Stimulated activated CD4-positive, alpha-beta T cell treated with anti-CD3 and anti-CD28 coated beads, Interleukin-1b, Interleukin-23, amount 100 ng/mL, for 1 hour (primary cell): Measurements from ENCODE around the gene FANCF.
"Not testable (repeated sequence)": the region's sequence is repeated elsewhere in the genome, so short reads cannot be mapped to it uniquely, and the experiment has no call there.

Experiments
- DNase-seq, 2 donors: peaks; one replicate each; pipeline ENCODE4 v3.0.0-alpha.2; 2020; ENCODE audit warnings: low read depth in 2 of 2

FANCF gene, protein sequence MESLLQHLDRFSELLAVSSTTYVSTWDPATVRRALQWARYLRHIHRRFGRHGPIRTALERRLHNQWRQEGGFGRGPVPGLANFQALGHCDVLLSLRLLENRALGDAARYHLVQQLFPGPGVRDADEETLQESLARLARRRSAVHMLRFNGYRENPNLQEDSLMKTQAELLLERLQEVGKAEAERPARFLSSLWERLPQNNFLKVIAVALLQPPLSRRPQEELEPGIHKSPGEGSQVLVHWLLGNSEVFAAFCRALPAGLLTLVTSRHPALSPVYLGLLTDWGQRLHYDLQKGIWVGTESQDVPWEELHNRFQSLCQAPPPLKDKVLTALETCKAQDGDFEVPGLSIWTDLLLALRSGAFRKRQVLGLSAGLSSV

DNA sequence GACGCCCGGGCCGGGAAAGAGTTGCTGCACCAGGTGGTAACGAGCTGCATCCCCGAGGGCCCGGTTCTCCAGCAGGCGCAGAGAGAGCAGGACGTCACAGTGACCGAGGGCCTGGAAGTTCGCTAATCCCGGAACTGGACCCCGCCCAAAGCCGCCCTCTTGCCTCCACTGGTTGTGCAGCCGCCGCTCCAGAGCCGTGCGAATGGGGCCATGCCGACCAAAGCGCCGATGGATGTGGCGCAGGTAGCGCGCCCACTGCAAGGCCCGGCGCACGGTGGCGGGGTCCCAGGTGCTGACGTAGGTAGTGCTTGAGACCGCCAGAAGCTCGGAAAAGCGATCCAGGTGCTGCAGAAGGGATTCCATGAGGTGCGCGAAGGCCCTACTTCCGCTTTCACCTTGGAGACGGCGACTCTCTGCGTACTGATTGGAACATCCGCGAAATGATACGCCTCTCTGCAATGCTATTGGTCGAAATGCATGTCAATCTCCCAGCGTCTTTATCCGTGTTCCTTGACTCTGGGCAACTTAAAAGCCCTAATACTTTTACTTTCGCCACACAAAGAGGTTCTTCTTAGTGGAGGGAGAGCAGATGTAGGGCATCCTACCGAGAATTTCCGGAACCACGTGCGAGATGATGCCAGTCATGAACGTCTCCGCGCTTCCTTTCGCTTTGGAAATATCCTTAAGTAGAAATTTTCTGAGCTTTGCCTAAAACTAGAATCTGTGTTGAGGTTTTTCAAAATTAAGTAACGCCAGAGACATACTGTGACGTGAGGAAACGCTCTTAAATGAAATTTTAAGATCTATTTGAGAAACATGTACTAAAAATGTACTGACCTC lies at the start of gene FANCF:
Gene FANCF, minus strand, starts transcription at position 376 of the 840 bp plus-strand sequence. Its CDS starts 13 bp downstream, at position 363.
- DNase-seq, result peak; percentile 85 to 88

DNA sequence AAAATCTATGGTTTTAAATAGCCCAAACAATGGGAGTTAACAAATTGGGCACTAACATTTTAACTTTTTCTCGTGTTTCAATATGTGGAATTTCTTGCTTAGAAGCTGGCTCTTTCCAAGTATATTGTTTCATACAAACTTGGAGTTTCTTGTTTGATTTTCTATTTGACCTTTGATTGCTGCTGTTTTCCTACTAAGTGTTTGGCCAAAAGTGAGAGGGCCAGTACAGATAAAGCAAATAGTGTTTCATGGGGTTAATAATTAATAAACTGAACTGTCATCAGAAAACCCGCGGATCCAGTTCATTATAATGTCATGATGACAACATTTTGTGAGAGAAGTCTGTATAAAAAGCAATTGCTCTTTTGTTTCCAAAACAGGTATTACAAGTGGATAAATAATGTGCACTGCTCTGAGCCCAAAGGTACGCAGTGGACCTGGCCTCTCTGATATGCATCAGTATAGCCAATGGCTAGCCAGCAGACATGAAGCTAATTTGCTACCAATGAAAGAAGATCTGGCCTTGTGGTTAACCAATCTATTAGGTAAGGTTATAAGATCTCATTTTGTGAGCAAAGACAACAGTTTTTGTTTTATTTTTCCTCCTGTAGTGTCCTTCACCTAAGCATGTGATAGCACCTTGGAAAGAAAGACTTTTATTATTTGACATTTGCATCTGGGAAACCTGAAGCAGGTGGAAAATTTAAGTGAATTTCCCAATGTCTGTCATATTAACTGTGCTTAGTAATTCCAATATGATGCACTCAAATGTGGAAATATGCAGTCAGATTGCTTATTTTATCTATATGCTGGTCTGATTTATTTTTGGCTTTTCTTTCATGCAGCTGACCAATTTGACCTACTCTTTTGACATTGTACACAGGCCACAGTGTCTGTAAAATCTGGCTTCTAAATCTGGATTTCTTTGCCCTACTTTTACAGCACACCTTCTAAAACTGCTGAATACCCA lies 49.1 kb upstream of the FANCF start:
- DNase-seq, result no peak

DNA sequence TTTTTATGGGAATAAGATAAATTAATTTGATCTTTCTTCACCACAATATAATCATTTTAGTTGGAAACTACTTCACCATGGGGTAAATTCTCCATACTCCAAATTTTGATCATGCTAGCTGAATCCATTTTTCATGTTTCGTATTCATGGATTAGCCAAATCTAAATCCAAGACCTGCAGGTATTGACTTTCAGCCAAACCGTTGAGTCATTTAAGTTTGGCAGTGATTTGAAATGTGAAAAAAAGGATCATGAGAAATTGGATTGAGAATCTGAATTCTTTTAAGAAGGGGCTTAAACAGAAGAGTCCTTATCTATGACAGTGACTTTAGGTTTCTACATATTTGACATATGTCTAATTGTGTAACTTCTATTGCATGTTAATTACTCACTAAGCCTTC lies 46.1 kb upstream of the FANCF start:
- no peak for DNase-seq

DNA sequence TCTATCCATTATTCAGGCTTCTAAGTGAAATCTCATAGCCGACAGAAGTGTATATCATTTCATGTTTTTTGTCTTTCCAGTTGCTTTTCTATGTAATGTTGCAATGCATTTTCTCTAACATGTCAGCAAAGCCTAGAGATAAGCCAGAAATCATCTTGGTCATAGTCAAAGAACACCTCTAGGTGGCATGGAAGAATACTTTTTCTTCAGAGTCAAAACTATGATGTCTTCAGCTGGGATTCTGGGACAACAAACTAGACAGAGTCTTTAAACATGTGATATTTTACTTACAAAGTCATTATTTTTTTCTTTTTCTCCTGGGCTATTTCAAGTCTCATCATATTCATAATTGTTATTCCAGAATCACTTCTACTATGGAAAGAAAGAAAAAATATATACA lies 45.2 kb upstream of the FANCF start:
- DNase-seq, result no peak

DNA sequence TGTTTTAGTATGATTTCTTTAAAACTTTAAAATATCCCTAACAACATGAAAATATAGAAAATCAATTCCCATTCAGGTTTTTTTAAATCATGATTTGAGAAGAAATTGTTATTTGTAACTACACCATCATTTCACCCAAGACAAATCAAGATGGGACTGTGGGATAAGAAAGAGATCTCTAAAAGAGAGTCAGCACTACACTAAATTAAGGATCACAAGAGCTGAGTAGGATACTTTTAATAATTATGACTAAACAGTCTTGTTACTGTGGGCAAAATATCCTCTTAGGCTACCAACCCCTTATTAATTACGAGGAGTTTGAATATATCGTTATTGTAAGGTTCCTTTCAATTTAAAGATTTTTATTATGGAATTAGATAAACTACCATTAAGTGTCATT lies 43.7 kb upstream of the FANCF start:
- no peak for DNase-seq

DNA sequence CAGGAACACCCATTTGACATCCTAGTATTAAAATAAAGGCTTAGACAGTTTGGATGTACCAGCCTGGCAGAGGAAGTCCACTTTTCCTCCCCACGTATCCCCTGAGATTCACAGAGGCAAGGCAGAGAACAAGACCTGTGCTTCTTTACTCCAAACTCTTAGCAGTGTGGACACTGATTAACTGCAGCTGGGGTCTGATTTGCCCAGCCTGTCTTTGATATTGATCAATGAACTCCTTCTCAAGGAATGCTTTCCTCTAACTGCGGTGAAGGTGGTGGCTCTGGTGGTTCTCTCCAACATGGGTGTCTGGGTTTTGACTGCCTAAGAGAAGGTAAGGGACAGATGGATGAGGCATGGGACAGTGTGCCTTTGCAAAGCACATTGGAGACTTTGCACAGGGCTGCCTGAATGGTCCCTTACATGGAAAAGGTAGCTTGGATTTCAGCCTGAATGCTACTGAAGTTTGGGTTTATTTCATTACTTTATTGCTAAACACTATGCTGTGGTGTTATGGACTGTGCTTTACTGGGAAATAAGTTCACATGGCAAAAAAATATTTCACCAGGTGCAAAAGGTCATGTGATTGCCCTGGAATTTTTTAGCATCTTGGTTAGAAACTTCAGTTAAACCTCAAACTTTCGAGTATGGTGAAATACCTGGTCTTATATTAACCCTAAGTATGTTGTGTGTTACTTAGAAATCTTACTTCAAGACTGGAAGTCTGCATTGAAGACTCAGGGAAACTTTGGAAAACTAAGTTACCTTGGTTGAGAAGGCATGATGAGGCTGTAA lies 42.6 kb upstream of the FANCF start:
- DNase-seq, result no peak

DNA sequence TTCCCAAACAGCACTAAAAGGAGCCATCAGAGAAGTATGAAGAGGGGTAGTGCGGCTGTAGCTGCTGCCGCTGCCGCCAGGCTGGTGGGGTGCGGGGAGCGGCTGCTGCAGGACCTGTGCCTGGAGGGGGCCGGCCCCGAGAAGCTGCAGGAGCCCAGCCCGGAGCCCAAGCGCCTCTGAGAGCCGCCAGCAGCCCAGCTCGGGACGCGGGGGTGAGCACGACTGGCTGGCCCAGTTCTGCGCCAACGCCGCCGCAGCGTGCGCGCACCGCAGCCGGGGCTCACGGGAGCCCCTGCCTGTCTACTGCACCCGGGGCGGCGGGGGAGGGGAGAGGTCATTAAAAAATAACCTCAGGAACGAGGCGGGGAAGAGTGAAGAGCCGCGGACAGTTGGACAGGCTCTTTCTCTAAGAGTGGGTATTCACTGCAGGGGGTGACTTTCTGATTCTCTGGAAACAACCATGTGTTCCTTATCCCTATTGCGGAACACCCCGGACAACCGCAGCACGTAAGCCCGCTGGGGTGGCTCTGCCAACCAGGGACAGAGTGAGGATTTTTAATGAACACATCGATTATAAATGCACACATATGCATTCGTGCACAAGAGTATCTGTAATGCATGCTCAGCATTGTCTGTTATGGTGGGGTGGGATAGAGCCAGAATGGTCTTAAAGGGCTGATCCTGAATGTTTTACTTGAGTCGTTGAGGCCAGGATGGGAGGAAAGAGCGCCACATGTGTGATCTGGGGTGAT lies 41.2 kb upstream of the FANCF start:
- DNase-seq, result no peak

DNA sequence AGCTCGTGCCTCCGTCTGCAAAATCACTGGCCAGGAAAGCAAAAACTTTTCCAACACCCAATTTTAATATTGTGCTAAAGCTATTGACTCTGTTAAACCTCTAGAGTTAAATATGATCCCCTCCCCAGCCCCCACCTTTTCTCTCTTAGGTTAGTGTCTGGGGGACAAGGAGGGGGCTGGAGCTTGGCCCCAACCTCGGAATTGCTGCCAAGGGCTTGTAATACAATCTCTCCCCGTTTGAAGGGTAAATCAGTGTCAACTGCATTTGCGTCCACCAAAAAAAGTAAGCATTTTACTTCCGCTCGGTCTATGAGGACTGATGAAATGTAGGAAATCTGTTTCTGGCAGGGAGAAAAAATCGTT lies 40.7 kb upstream of the FANCF start, which contains the start of gene GAS2:
Gene GAS2, plus strand, starts transcription at position 287 of the 363 bp plus-strand sequence. CDS start 8,259 bp downstream, outside the sequence.
- DNase-seq, result no peak

DNA sequence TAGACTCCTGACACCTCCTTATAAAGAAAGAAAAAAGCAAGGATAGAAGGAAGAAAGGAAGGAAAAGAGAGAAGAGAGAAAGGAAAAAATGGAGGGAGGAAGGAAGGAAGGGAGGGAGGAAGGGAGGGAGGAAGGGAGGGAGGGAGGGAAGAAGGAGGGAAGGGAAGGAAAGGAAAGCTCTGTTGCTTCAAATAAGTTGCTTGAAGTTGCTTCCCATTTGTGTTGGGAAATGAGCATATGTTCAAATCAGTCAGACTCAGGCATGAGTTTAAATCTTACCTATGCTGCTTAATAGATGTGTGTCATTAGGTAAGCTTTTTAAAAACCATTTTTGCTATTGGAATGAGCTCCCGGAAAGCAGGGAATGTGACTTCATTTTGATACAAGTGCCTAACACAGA lies 34.2 kb upstream of the FANCF start:
- no peak for DNase-seq

DNA sequence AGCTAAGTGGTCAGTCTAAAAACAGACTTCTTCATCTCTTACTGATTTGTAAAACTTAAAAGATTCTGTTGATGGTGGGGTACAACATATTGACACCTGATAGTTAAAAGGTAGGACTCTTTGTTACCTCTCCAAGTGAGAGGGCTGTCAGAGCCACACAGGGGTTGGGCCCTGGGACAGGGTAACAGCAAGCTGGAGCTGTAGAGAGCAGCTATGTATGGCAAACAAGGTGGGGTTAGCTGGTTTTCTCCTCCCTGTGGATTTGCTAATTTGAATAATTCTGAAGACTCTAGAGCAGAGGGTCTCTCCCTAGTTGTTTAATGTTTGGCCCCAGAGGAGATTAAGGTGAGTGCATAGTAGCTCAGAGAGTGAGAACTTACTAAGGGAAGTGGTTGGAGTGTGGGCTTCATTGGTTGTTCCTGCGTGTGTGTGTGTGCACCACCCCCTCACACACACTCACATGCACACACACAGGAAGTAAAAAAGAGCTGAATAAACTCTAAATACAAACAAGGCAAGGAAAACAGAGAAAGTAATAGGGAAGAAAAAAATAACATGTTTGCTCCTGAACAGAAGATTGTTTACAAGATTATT lies 31.6 kb upstream of the FANCF start:
- DNase-seq, result no peak

DNA sequence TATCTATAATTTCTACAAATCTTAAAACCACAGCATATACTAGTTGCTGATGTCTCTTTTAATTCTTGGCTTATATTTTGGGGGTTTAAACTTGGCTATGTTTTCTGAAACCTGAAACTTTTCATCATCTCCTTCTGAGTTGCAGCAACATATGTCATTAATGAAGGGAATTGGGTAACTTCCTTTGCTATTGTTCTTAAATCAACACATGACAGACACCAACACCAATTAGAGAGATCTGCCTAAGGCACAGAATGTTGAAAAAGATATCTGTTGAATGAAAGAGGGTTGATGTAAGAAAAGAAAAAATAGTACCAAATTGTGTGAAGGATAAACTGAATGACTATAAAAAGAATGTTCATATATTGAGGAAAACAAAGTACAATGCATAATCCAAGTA lies 30.5 kb upstream of the FANCF start:
- DNase-seq, result no peak

DNA sequence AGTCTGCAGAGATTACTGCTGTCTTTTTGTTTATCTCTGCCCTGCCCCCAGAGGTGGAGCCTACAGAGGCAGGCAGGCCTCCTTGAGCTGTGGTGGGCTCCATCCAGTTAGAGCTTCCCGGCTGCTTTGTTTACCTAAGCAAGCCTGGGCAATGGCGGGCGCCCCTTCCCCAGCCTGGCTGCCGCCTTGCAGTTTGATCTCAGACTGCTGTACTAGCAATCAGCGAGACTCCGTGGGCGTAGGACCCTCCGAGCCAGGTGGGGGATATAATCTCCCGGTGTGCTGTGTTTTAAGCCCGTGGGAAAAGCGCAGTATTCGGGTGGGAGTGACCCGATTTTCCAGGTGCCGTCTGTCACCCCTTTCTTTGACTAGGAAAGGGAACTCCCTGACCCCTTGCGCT lies 26.7 kb upstream of the FANCF start:
- DNase-seq, result not testable (repeated sequence)

DNA sequence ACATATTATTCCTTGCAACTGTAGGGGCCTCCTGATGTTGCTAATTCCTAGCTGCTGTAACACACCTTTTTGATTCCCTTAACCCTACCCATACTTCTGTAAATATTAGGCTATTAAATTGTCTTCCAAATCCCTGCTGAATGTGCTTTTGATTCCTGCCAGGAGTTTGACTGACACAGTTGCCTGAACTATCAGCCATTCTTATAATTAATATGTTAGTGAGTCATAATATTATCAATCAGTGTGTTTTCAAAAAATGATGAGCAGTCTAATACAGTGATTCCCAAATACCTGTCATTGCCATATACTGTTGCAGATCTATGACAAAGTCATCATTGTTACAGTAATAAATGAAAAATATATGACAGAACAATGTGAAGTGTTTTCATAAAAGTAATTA lies 15.9 kb upstream of the FANCF start:
- DNase-seq, result no peak

DNA sequence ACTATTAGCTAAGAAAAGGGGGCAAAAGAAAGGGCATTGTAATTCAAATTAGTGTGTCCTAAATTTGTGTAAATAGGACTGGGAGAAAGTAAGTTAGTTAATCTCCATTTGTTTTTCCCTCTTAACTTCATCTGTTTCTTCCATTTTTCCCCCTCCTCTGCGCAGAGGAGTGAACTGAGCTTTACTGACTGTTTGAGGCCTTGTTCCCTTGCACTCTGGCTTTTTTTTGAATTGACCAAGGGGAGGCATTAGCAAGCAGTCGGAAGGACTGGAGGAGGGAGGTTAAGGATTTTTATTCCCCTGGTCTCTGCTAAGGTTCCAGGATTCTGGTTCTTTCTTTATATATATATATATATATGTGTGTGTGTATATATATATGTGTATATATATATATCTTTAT lies 15.2 kb upstream of the FANCF start:
- DNase-seq, result no peak

DNA sequence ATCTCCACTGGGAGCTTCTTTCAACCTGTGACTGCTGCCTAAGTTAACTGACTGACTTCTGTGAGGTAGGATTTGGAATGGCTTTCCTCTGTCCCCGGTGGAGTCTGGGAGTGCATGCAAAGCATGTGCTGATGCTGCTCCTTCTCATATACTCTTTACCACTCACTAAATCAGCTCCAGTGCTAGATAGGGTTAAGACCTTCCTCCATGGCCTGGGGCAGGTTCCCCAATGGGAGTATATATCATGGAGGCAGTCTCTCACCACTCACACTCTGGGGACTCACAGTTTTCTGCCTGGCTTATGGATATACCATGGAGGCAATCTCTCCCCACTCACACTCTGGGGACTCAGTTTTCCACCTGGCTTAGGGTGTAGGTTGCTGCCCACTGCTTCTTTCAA lies 10.1 kb upstream of the FANCF start:
- no peak for DNase-seq

DNA sequence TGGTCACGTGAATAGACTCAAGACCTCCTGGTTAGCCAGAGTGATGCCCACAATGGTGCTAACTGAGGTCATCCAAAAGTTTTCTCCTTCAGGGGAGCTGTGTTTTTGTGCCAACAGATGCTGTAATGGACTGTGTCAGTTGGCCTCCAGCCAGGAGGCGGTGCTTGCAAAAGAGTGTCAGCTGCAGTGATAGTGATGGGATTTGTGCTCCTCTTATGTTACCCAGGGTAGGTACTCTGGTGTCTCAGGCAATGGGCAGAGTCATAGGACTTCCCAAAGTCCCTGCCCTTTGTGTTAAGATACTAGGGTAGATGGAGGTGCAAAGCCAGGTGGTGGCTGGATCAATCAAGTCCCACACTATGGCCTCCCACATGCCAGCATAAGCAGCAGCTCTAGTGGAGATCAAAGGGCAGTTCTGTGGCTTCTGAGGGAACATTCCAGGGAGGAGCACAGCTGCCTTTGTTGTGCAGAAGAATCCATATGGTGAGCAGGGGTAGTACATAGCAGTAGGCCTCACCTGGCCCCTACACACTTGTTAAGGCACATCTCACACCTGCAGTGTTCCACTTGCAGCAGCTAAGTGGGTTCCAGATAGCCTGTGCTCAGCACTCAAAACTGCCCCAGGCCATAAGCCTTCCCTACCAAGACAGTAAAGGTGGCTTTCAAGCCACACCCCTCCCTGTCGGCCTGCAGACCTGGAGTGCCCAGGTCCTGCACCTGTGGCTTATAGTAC lies 9.4 kb upstream of the FANCF start:
- DNase-seq, result no peak

DNA sequence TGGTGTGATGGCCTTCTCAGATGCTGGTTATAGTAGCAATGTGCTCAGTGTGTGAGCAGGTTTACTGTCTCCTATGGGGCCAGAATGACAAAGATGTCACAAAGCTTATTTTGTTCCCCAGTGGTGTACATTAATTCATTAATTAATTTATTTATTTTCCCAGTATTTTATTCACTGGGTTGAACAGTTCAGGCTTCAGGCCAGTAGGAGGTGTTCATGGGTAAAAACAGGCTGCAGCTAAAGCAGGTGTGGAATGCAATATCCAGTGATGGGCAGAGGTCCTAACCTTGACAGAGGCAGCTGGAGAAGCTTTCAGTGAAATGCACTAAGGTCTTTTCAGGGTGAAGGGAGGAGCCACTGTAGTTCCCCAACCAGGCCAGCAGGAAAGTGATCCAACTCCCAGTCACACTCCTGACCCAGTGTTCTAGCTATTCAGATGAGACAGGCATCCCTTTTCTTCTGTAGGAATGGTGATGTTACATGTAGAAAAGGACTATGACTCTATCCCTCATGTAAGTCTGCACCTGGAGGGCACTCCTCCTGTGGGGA lies 7.8 kb upstream of the FANCF start:
- DNase-seq, result no peak

DNA sequence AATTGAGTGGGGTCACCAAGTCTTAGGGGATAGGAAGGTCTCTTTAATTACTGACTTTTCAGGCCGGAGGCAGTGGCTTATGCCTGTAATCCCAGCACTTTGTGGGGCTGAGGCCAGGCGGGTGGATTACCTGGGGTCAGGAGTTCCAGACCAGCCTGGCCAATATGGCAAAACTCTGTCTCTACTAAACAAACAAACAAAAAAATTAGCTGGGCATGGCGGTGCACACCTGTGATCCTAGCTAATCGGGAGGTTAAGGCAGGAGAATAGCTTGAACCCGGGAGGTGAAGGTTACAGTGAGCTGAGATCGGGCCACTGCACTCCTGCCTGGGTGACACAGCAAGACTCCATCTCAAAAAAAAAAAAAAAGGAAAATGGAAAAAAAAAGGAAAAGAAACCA lies 1.8 kb upstream of the FANCF start:
- DNase-seq, result no peak
